Measurements from ENCODE around the gene SPRY1.

DNA sequence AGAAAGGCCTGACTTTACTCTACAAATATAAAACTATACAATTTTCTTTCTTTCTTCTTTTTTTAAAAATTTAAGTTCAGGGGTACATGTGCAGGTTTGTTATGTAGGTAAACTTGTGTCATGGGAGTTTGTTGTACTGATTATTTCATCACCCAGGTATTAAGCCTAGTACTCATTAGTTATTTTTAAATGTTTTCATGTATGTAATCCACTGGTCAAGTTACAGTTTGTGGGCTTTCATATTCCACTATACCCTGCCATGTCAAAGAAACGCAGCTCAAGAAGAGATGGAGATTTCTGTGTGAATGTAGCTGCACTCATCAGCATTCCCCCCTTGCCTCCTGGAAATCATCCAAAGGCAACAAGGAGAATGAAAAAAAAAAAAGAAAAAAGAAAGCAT lies 31.2 kb upstream of the SPRY1 start:
- TF ChIP-seq, protein P1, sequence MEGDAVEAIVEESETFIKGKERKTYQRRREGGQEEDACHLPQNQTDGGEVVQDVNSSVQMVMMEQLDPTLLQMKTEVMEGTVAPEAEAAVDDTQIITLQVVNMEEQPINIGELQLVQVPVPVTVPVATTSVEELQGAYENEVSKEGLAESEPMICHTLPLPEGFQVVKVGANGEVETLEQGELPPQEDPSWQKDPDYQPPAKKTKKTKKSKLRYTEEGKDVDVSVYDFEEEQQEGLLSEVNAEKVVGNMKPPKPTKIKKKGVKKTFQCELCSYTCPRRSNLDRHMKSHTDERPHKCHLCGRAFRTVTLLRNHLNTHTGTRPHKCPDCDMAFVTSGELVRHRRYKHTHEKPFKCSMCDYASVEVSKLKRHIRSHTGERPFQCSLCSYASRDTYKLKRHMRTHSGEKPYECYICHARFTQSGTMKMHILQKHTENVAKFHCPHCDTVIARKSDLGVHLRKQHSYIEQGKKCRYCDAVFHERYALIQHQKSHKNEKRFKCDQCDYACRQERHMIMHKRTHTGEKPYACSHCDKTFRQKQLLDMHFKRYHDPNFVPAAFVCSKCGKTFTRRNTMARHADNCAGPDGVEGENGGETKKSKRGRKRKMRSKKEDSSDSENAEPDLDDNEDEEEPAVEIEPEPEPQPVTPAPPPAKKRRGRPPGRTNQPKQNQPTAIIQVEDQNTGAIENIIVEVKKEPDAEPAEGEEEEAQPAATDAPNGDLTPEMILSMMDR (IDR thresholded peaks at IDR 0.05): no peak
- TF ChIP-seq POLR2A (IDR thresholded peaks at IDR 0.05): no peak

All from lower leg skin (tissue), 3 donors.